A549 (cell line): Measurements from ENCODE around the gene LMTK2.

Source experiments
- BHLHE40 ChIP-seq: IDR thresholded peaks from 2 replicates; pipeline ENCODE4 v1.6.1; 2012; ENCODE audit warnings: low read depth, low read length, inconsistent platforms
- CEBPB ChIP-seq, 2 experiments: fragments of >200 bp in 1 of 2; sonication (Bioruptor Twin) in 1 of 2; formaldehyde crosslinking in 1 of 2; IDR thresholded peaks; 2 replicates each; pipeline ENCODE4 v1.6.1; 2012 to 2016
- CTCF ChIP-seq: fragments of >200 bp; sonication (Bioruptor Twin); formaldehyde crosslinking; IDR thresholded peaks from 3 replicates; pipeline ENCODE4 v1.5.1; 2016
- EP300 ChIP-seq, 2 experiments: fragments of >200 bp; sonication (Bioruptor Twin); formaldehyde crosslinking; IDR thresholded peaks; 2 replicates in 1 of 2; 3 replicates in 1 of 2; pipeline ENCODE4 v1.6.1; 2016 to 2017
- MAX ChIP-seq: IDR thresholded peaks from 2 replicates; pipeline ENCODE4 v1.6.1; 2012
- MYC ChIP-seq: IDR thresholded peaks from 2 replicates; pipeline ENCODE4 v1.6.1; 2012; ENCODE audit warnings: mild to moderate bottlenecking, inconsistent platforms, low read length, improper control_type of control experiment, borderline replicate concordance
- POLR2A ChIP-seq: IDR thresholded peaks from 2 replicates; pipeline ENCODE4 v1.6.1; 2012; ENCODE audit warnings: mild to moderate bottlenecking, low read length
- RAD21 ChIP-seq, 2 experiments: fragments of >200 bp in 1 of 2; sonication (Bioruptor Twin) in 1 of 2; formaldehyde crosslinking in 1 of 2; IDR thresholded peaks in 1 of 2; conservative IDR thresholded peaks in 1 of 2; 2 replicates in 1 of 2; 3 replicates in 1 of 2; pipeline ENCODE4 v1.6.1; 2012 to 2018; ENCODE audit warnings: inconsistent platforms in 1 of 2
- SMC3 ChIP-seq: fragments of >200 bp; sonication (Bioruptor Twin); formaldehyde crosslinking; IDR thresholded peaks from 3 replicates; pipeline ENCODE4 v1.6.1; 2018; ENCODE audit warnings: inconsistent platforms

- TF ChIP-seq CTCF: no peak
- TF ChIP-seq SMC3: no peak
- no peak for TF ChIP-seq MAX
- no peak for TF ChIP-seq BHLHE40
- no peak for TF ChIP-seq CEBPB (IDR thresholded peaks at IDR 0.05)
- TF ChIP-seq RAD21 (conservative IDR thresholded peaks at IDR 0.05 in 1 of 2, IDR thresholded peaks at IDR 0.05 in 1 of 2): no peak
- TF ChIP-seq EP300 (IDR thresholded peaks at IDR 0.05): no peak
- TF ChIP-seq POLR2A: no peak
- TF ChIP-seq MYC: no peak
Observed at GRCh38 chr7:98230746-98231471, 124.2 kb downstream of the LMTK2 start.
